ENCODE results near the gene MAPK10. TPM values are rescaled to one million over a fixed set of nuclear protein-coding genes. Genes with fewer than 3 reads are reported as not detected.
"Not testable (repeated sequence)": the region's sequence is repeated elsewhere in the genome, so short reads cannot be mapped to it uniquely, and the experiment has no call there.

The MAPK10 gene
- total and polyA plus RNA-seq, 4 donors: 93.5 to 202 (median 106) TPM

DNA sequence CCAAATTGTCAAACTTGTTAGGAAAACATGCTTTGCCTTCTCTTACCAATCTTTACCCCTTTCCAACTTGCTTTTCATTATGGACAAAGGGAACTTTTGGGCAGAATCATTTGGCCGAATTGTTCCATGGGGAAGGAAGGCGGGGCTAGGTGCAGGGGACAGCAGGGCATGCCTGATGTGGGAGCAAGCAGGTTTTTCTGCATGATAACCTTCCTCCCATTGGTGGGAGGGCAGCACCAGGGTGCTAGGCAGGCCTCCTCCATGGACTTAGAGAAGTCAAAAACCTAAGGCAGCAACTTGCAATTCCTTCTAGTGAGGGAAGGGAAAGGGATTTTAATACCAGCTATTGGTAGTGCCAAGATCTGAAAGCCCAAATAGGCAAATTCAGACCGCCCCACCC, 260.5 kb downstream of the MAPK10 start:
- Histone ChIP-seq H3K27ac (ENCODE audit: low read depth, low read length) (no peak overlapping the region), H3K9me3 (ENCODE audit: control insufficient read depth, insufficient read depth, low read length) (no peaks in the 10 kb centered on the region), H3K4me3 (ENCODE audit: low read depth, low read length) (no peak overlapping the region), H3K27me3 (ENCODE audit: control insufficient read depth, insufficient read depth, low read length) (no peaks in the 10 kb centered on the region), H3K36me3 (ENCODE audit: control insufficient read depth, insufficient read depth, low read length) (peaks cover 3% of the 10 kb centered on the region), H3K4me1 (ENCODE audit: control insufficient read depth, insufficient read depth, low read length) (no peaks in the 10 kb centered on the region)
- 100% methylated on average over 2 of the region's 3 CpGs for WGBS (ENCODE audit: insufficient coverage)
- no peak for DNase-seq (ENCODE audit: low read depth in 4 of 6, low spot score in 6 of 6)

DNA sequence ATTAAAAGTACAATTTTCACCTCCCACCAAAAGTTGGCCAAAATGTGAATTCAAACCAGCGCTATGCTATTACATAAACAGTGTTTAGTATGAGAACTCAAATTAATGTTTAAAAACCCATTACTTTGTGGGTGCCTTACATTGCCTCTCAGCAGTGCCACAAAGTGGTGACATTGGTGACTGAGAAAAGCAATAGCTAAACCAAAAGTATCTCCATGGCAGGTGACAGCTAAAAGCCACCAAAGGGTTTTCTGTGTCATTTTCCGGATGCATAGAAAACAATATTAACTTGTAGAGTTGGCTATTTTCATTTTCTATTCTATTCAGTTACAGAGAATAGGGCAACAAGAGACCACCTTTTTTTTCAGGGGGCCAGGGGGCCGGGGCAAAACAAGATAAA, 261.2 kb downstream of the MAPK10 start:
- Histone ChIP-seq H3K4me3 (ENCODE audit: low read depth, low read length) (no peak overlapping the region), H3K36me3 (ENCODE audit: control insufficient read depth, insufficient read depth, low read length) (peaks cover 3% of the 10 kb centered on the region), H3K27ac (ENCODE audit: low read depth, low read length) (no peak overlapping the region), H3K27me3 (ENCODE audit: control insufficient read depth, insufficient read depth, low read length) (no peaks in the 10 kb centered on the region), H3K9me3 (ENCODE audit: control insufficient read depth, insufficient read depth, low read length) (no peaks in the 10 kb centered on the region), H3K4me1 (ENCODE audit: control insufficient read depth, insufficient read depth, low read length) (no peaks in the 10 kb centered on the region)
- WGBS (ENCODE audit: insufficient coverage): no CpG with 5 or more reads among the region's 3 CpGs
- DNase-seq (ENCODE audit: low read depth in 4 of 6, low spot score in 6 of 6): no peak

DNA sequence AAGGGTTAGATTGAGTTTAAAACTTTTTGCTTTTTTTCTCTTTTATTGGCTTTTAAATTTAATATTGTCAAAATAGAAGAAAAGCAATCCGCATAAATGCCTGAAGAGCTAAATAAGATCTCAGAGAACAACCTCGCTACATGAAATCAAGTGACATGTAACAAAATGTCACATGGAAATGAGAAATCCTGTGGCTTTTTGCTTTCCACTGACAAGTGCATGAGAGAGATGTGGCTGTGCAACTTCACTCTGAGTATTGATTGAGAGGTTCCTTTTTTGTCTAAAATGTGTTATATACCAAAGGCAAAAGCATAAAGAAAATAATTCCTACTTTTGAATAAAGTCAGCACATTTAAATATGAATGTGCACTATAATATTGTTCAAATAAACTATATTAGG, 263.5 kb downstream of the MAPK10 start:
- no peak overlapping the region for H3K27ac ChIP-seq (ENCODE audit: low read depth, low read length)
- no peaks in the 10 kb centered on the region for H3K27me3 ChIP-seq (ENCODE audit: control insufficient read depth, insufficient read depth, low read length)
- 100% methylated on average over 1 of the region's 2 CpGs for WGBS (ENCODE audit: insufficient coverage)

DNA sequence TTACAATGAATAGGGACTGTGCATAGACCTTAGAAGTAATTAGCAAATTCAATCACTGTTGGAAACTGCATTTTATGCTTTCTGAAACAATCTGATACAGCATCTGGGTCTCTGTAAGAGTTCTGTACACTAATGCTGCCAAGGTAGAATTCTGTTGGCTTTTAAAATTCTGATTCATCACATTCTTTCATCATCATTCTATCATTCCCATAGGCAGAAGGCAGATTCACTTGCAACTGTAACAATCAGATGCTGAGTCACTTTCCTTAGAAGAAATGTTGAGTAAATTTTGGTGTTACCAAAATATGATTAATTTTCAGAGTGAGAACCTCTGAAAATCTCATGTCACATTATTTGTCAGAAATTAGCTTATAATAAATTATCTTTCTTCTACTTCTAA, 267.2 kb downstream of the MAPK10 start:
- Histone ChIP-seq H3K27me3 (ENCODE audit: control insufficient read depth, insufficient read depth, low read length) (no peaks in the 10 kb centered on the region), H3K36me3 (ENCODE audit: control insufficient read depth, insufficient read depth, low read length) (no peaks in the 10 kb centered on the region), H3K4me3 (ENCODE audit: low read depth, low read length) (no peak overlapping the region), H3K4me1 (ENCODE audit: control insufficient read depth, insufficient read depth, low read length) (no peaks in the 10 kb centered on the region), H3K9me3 (ENCODE audit: control insufficient read depth, insufficient read depth, low read length) (no peaks in the 10 kb centered on the region), H3K27ac (ENCODE audit: low read depth, low read length) (no peak overlapping the region)
- no peak for DNase-seq (ENCODE audit: low read depth in 4 of 6, low spot score in 6 of 6)

More for the DNA sequence above, 263.5 kb downstream of the MAPK10 start:
- no peaks in the 10 kb centered on the region for H3K4me1 ChIP-seq (ENCODE audit: control insufficient read depth, insufficient read depth, low read length)
- DNase-seq (ENCODE audit: low read depth in 4 of 6, low spot score in 6 of 6): no peak
- H3K9me3 ChIP-seq (ENCODE audit: control insufficient read depth, insufficient read depth, low read length): no peaks in the 10 kb centered on the region
- no peak overlapping the region for H3K4me3 ChIP-seq (ENCODE audit: low read depth, low read length)
- no peaks in the 10 kb centered on the region for H3K36me3 ChIP-seq (ENCODE audit: control insufficient read depth, insufficient read depth, low read length)

DNA sequence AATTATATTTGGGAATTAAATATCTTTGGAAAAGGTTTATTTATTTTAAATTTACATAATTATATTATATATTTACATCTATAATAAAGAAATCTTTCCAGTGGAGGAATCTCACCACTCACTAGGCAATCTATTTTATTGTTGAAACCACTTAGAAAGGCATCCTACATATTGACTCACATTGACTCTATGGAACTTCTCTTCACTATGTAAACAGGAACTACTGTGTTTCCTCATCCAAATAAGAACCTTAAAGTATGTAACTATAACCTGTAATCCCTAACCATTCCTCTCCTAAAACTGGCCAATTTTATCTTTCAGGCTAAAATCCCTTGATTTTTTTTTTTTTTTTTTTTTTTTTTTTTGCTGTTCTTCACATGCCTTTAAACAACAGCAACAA, 268.7 kb downstream of the MAPK10 start:
- no peak for DNase-seq (ENCODE audit: low read depth in 4 of 6, low spot score in 6 of 6)
- Histone ChIP-seq H3K9me3 (ENCODE audit: control insufficient read depth, insufficient read depth, low read length) (no peaks in the 10 kb centered on the region), H3K36me3 (ENCODE audit: control insufficient read depth, insufficient read depth, low read length) (no peaks in the 10 kb centered on the region), H3K27me3 (ENCODE audit: control insufficient read depth, insufficient read depth, low read length) (no peaks in the 10 kb centered on the region), H3K27ac (ENCODE audit: low read depth, low read length) (no peak overlapping the region), H3K4me3 (ENCODE audit: low read depth, low read length) (no peak overlapping the region), H3K4me1 (ENCODE audit: control insufficient read depth, insufficient read depth, low read length) (no peaks in the 10 kb centered on the region)

DNA sequence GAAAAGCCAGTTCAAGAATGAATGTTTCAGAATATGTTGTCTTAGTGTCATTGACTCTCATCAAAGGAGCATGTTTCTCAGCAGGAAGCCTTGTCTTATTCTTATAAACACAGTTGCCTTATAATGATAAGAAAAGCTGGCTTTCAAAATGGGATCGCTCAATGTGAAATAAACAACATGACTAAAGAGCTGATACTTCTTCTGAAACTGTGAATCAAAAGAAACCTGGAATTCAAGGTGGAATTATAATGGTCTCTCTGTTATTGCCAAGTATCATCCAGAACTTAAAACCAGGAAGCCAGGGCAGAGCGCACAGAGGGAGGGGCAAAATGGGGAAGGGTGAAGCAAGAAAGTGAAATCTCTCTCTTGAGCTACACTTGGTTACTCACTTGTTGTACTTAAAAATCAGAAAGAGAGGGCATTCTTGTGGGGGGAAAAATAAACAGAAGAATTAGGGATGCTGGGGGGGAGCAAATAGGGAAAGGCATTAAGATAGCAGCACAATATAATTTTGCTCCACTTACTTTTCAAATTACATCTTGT, 270.0 kb downstream of the MAPK10 start:
- WGBS (ENCODE audit: insufficient coverage): no CpG with 5 or more reads among the region's 2 CpGs
- no peak for DNase-seq (ENCODE audit: low read depth in 4 of 6, low spot score in 6 of 6)
- Histone ChIP-seq H3K27me3 (ENCODE audit: control insufficient read depth, insufficient read depth, low read length) (no peaks in the 10 kb centered on the region), H3K9me3 (ENCODE audit: control insufficient read depth, insufficient read depth, low read length) (no peaks in the 10 kb centered on the region), H3K36me3 (ENCODE audit: control insufficient read depth, insufficient read depth, low read length) (no peaks in the 10 kb centered on the region), H3K4me1 (ENCODE audit: control insufficient read depth, insufficient read depth, low read length) (no peaks in the 10 kb centered on the region), H3K27ac (ENCODE audit: low read depth, low read length) (no peak overlapping the region), H3K4me3 (ENCODE audit: low read depth, low read length) (no peak overlapping the region)

DNA sequence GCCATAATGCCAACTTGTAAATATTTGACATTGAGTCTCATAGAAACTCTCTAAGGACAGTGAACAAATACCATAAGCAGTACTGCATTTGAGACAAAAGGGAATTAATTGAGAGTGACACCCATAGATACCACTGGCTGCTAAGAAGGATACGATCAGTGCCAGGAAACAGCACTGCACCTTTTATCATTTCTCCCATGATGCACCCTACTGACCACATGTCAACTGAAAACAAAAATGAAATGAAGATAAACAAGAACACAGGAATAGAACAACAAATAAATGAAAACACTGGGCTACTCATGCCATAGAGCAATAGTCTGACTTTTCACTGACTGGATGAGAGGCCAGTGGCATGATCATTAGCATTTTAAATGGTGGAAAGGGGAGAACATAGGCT, 270.8 kb downstream of the MAPK10 start:
- no peak overlapping the region for H3K4me3 ChIP-seq (ENCODE audit: low read depth, low read length)
- H3K27ac ChIP-seq (ENCODE audit: low read depth, low read length): no peak overlapping the region
- no peak for DNase-seq (ENCODE audit: low read depth in 4 of 6, low spot score in 6 of 6)
- no CpG with 5 or more reads among the region's 1 CpG for WGBS (ENCODE audit: insufficient coverage)
- no peaks in the 10 kb centered on the region for H3K4me1 ChIP-seq (ENCODE audit: control insufficient read depth, insufficient read depth, low read length)
- H3K27me3 ChIP-seq (ENCODE audit: control insufficient read depth, insufficient read depth, low read length): no peaks in the 10 kb centered on the region
- no peaks in the 10 kb centered on the region for H3K36me3 ChIP-seq (ENCODE audit: control insufficient read depth, insufficient read depth, low read length)
- no peaks in the 10 kb centered on the region for H3K9me3 ChIP-seq (ENCODE audit: control insufficient read depth, insufficient read depth, low read length)

DNA sequence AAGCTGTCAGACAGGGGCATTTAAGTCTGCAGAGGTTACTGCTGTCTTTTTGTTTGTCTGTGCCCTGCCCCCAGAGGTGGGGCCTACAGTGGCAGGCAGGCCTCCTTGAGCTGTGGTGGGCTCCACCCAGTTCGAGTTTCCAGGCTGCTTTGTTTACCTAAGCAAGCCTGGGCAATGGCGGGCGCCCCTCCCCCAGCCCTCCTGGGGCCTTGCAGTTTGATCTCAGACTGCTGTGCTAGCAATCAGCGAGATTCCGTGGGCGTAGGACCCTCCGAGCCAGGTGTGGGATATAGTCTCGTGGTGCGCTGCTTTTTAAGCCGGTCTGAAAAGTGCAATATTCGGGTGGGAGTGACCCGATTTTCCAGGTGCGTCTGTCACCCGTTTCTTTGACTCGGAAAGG, 284.1 kb downstream of the MAPK10 start:
- H3K4me3 ChIP-seq (ENCODE audit: low read depth, low read length); H3K36me3 ChIP-seq (ENCODE audit: control insufficient read depth, insufficient read depth, low read length); H3K9me3 ChIP-seq (ENCODE audit: control insufficient read depth, insufficient read depth, low read length); H3K27ac ChIP-seq (ENCODE audit: low read depth, low read length); H3K4me1 ChIP-seq (ENCODE audit: control insufficient read depth, insufficient read depth, low read length); DNase-seq (ENCODE audit: low read depth in 4 of 6, low spot score in 6 of 6); H3K27me3 ChIP-seq (ENCODE audit: control insufficient read depth, insufficient read depth, low read length): not testable (repeated sequence)
- 100% methylated on average over 3 of the region's 15 CpGs for WGBS (ENCODE audit: insufficient coverage)

DNA sequence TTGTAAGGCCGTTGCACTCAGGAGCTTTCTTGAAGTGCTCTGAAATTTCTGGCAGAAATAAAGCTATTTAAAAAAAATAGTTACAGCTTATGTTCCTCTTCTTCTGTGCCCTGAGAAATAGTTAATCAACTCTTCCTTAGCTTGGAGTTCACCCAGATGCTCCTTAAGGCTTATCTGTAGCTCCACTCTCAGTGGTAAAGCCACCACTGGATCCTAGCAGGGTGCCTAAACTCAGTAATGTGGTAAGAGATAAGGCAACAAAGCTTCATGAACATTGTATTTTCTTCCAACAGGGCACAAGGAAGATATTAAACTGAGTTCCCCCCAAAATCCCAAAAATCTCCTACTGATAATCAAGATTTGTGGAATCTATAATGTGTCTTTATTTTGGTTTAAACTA, 299.5 kb downstream of the MAPK10 start:
- Histone ChIP-seq H3K27ac (ENCODE audit: low read depth, low read length) (no peak overlapping the region), H3K27me3 (ENCODE audit: control insufficient read depth, insufficient read depth, low read length) (no peaks in the 10 kb centered on the region), H3K9me3 (ENCODE audit: control insufficient read depth, insufficient read depth, low read length) (no peaks in the 10 kb centered on the region), H3K4me3 (ENCODE audit: low read depth, low read length) (no peak overlapping the region), H3K4me1 (ENCODE audit: control insufficient read depth, insufficient read depth, low read length) (no peaks in the 10 kb centered on the region), H3K36me3 (ENCODE audit: control insufficient read depth, insufficient read depth, low read length) (peaks cover 2% of the 10 kb centered on the region)
- no CpG with 5 or more reads among the region's 1 CpG for WGBS (ENCODE audit: insufficient coverage)
- DNase-seq (ENCODE audit: low read depth in 4 of 6, low spot score in 6 of 6): no peak

DNA sequence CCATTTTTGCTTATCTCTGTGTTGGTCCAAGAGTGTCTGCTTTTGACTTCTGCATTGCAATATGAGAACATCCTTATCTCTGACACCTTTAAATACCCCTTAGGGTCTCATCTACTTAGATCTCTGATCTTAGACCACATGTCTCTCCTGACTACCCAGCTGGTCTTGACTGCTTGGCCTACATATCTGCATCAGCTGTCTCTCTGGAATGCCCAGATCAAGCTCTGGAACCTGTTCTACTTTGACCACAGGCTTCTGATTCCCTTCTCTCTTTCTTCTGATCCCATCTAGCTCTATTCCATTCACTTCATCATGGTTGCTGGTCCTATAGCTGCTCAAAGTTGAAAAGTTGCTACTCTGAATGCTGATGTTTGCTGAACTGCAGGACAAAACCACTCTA, 301.2 kb downstream of the MAPK10 start:
- Histone ChIP-seq H3K4me1 (ENCODE audit: control insufficient read depth, insufficient read depth, low read length) (no peaks in the 10 kb centered on the region), H3K27me3 (ENCODE audit: control insufficient read depth, insufficient read depth, low read length) (no peaks in the 10 kb centered on the region), H3K36me3 (ENCODE audit: control insufficient read depth, insufficient read depth, low read length) (no peaks in the 10 kb centered on the region), H3K9me3 (ENCODE audit: control insufficient read depth, insufficient read depth, low read length) (no peaks in the 10 kb centered on the region), H3K27ac (ENCODE audit: low read depth, low read length) (no peak overlapping the region), H3K4me3 (ENCODE audit: low read depth, low read length) (no peak overlapping the region)
- DNase-seq (ENCODE audit: low read depth in 4 of 6, low spot score in 6 of 6): no peak

All from spinal cord (tissue), 10 donors.